ENCODE results near the gene MAD1L1.

DNA sequence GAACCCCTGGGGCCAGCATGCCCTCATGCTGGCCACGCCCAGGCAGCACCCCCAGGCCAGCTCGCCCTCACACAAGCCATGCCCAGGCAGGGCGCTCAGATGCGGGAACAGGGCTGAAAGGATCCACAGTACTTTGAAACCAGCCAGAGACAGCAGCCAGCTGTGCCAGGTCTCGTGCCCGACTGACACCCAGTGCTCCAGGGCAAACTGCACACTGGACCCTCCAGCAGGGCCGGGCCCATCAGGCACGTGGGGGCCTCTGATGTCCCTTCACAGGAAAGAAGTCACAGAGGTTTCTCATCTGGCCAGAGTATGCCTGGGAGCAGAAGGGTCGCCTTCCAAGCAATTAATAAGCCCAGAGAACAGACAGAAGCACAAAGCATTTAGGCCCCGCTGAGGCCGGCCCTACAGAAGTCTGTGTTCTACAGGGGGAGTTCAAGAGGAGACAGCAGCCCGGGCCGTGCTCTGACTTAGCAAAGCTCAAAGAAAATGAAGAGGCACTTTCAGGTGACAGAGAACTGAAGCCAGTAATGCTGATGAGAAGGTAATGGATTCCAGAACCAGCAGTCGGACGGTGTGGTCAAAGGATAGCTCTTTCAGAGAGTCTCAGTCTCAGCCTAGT, 21.4 kb downstream of the MAD1L1 start:
- TF ChIP-seq, protein P1, sequence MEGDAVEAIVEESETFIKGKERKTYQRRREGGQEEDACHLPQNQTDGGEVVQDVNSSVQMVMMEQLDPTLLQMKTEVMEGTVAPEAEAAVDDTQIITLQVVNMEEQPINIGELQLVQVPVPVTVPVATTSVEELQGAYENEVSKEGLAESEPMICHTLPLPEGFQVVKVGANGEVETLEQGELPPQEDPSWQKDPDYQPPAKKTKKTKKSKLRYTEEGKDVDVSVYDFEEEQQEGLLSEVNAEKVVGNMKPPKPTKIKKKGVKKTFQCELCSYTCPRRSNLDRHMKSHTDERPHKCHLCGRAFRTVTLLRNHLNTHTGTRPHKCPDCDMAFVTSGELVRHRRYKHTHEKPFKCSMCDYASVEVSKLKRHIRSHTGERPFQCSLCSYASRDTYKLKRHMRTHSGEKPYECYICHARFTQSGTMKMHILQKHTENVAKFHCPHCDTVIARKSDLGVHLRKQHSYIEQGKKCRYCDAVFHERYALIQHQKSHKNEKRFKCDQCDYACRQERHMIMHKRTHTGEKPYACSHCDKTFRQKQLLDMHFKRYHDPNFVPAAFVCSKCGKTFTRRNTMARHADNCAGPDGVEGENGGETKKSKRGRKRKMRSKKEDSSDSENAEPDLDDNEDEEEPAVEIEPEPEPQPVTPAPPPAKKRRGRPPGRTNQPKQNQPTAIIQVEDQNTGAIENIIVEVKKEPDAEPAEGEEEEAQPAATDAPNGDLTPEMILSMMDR (IDR thresholded peaks at IDR 0.05; ENCODE audit: insufficient read depth, low read length, poor library complexity, severe bottlenecking) = no peak
- no peak for TF ChIP-seq EZH2phosphoT487 (conservative IDR thresholded peaks at IDR 0.05; ENCODE audit: low read length)
